ENCODE data around the gene NXPH3. TPM values are rescaled to one million over a fixed set of nuclear protein-coding genes. Genes with fewer than 3 reads are reported as not detected.

NXPH3 gene
- total RNA-seq, 1 donor from 2014 or later: not detected

DNA sequence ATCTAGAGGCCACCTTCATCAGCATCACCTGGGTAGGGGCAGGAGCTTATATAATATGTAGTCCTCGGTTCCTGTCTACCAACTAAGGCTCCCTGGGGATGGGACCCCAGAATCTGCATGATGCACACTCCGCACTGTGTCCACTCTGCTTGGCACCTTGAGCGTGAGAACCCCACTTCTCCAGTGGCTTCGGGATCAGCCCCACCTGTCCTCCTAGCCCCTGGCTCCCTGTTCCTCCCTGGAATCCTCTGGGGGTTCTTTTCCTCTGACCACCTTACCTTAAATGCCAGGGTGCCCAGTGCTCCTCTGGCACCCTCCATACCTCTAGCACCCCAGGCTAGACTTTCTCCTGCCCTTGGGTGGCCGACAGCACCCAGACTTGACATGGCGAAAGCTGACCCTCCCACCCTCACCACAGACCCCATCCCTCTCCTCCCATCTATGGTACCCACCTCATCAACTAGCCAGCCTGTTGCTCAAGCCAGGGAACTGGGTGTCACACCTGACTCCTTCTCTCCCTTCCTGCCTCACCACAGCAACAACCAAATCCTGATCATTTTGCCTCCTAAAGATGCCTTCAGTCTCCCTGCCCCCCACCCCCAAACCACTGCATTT is 2.8 kb upstream of the NXPH3 start:
- DNase-seq (ENCODE audit: low read depth): no peak
- H3K27me3 ChIP-seq (ENCODE audit: control insufficient read depth, insufficient read depth, low read length): no peaks in the 10 kb centered on the region
- TF ChIP-seq, protein P1, sequence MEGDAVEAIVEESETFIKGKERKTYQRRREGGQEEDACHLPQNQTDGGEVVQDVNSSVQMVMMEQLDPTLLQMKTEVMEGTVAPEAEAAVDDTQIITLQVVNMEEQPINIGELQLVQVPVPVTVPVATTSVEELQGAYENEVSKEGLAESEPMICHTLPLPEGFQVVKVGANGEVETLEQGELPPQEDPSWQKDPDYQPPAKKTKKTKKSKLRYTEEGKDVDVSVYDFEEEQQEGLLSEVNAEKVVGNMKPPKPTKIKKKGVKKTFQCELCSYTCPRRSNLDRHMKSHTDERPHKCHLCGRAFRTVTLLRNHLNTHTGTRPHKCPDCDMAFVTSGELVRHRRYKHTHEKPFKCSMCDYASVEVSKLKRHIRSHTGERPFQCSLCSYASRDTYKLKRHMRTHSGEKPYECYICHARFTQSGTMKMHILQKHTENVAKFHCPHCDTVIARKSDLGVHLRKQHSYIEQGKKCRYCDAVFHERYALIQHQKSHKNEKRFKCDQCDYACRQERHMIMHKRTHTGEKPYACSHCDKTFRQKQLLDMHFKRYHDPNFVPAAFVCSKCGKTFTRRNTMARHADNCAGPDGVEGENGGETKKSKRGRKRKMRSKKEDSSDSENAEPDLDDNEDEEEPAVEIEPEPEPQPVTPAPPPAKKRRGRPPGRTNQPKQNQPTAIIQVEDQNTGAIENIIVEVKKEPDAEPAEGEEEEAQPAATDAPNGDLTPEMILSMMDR (IDR thresholded peaks at IDR 0.05; ENCODE audit: insufficient read depth, low read length, severe bottlenecking): no peak
- no peak overlapping the region for H3K4me3 ChIP-seq (ENCODE audit: low read depth, low read length)
- H3K36me3 ChIP-seq (ENCODE audit: control insufficient read depth, insufficient read depth, low read length): no peaks in the 10 kb centered on the region
- no peak for FAIRE-seq

DNA sequence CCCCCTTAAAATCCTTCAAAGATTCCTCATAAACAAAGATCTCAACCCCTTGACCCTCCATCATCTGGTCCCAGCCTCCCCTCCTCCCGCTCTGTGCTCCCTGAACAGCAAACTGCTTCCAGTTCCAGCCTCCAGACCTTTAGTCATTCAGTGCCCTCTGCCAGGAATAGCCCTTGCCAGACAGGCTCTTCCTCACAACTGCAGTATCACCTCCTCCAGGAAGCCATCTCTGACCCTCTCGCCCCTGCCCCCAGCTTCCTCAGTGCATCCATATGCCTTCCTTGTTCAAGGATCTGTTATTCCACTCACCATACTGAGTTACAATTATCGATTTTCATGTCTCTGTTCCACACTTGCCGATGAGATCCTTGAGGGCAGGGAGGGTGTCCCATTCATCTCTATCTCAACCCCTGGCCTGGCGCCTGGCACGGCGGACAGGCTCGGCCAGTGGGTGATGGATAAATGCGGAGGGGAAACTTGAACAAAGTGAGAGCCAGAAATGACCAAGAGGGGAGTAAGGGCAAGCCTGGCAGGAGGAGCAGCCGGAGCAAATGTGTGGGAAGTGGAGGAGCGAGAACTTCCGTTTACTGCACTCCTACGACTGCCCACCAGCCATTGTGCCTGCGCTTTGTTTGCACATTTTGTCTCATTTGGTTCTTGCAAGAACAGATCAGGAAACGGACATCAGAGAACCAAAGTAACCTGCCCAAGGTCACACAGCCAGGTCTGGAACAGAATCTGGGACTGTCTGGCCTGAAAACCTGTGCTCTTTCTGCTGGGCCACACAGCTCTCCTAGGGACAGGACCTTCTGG is 2.0 kb upstream of the NXPH3 start:
- FAIRE-seq (no peak), DNase-seq (ENCODE audit: low read depth) (no peak)
- no peaks in the 10 kb centered on the region for H3K27me3 ChIP-seq (ENCODE audit: control insufficient read depth, insufficient read depth, low read length)
- H3K36me3 ChIP-seq (ENCODE audit: control insufficient read depth, insufficient read depth, low read length): no peaks in the 10 kb centered on the region
- TF ChIP-seq, protein P1 (IDR thresholded peaks at IDR 0.05; ENCODE audit: insufficient read depth, low read length, severe bottlenecking): no peak
- no peak overlapping the region for H3K4me3 ChIP-seq (ENCODE audit: low read depth, low read length)

DNA sequence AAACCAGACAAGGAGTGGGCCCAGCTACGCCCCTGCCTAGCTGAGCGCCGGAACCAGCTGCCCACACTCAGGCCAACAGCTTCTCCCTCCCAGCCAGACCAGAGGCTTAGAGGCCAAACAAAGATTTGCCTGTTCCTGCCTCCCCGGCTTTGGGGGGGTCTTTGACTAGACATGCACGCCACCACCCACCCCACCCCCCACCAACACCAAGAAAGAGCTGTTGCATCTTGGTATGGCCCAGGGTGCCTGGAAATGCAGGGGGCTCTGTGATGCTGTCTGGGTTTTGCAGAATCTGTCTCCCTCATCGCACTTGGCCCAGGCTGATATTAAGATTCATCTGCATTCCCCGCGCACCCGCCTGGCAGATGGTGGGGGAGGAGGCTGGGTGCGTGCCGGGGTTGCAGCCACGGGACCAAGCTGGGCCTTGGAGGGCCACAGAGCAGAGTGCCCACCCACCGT is 1.3 kb upstream of the NXPH3 start:
- DNase-seq (ENCODE audit: low read depth) (no peak), FAIRE-seq (no peak)
- TF ChIP-seq, protein P1 (IDR thresholded peaks at IDR 0.05; ENCODE audit: insufficient read depth, low read length, severe bottlenecking): no peak
- Histone ChIP-seq H3K27me3 (ENCODE audit: control insufficient read depth, insufficient read depth, low read length) (no peaks in the 10 kb centered on the region), H3K4me3 (ENCODE audit: low read depth, low read length) (no peak overlapping the region), H3K36me3 (ENCODE audit: control insufficient read depth, insufficient read depth, low read length) (no peaks in the 10 kb centered on the region)

DNA sequence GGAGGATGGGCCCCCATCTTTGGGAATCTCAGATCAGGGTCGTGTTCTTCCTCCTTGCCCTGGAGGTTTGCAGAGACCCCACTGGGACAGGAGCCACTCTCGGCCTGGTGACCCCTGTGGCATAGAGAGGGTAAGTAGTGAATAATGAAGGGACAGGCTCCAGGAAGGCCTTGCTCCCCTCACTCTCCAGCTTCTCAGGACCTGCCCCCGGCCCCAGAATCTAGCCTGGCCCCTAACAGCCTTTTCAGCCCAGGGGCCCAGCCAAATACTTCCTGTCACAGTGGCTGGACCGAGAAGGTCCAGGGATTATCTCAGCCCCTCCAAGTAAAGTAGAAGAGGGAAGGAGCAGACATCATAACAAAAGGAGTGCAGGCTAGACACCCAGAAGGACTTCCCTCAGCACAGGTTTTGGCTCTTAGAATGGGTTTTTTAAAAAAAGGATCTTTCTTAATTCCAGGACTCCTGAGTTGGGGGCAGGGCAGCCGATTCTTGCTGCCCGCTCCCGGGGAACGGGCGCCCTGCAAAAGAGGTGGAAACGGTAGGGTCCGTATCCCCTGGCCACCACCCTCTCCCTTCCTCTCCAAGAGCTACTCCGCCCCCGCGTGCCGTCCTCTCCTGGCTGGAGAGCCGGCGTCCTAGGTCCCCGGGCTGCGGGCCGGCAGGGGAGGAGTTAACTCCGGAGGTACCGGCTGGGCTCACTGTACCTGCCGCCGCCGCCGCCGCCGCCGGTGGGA is 559 bp upstream of the NXPH3 start:
- TF ChIP-seq, protein P1 (IDR thresholded peaks at IDR 0.05; ENCODE audit: insufficient read depth, low read length, severe bottlenecking): no peak
- no peak for DNase-seq (ENCODE audit: low read depth)
- H3K4me3 ChIP-seq (ENCODE audit: low read depth, low read length): peak overlapping the region; percentile 17
- no peak for FAIRE-seq
- H3K36me3 ChIP-seq (ENCODE audit: control insufficient read depth, insufficient read depth, low read length): no peaks in the 10 kb centered on the region
- H3K27me3 ChIP-seq (ENCODE audit: control insufficient read depth, insufficient read depth, low read length): no peaks in the 10 kb centered on the region

DNA sequence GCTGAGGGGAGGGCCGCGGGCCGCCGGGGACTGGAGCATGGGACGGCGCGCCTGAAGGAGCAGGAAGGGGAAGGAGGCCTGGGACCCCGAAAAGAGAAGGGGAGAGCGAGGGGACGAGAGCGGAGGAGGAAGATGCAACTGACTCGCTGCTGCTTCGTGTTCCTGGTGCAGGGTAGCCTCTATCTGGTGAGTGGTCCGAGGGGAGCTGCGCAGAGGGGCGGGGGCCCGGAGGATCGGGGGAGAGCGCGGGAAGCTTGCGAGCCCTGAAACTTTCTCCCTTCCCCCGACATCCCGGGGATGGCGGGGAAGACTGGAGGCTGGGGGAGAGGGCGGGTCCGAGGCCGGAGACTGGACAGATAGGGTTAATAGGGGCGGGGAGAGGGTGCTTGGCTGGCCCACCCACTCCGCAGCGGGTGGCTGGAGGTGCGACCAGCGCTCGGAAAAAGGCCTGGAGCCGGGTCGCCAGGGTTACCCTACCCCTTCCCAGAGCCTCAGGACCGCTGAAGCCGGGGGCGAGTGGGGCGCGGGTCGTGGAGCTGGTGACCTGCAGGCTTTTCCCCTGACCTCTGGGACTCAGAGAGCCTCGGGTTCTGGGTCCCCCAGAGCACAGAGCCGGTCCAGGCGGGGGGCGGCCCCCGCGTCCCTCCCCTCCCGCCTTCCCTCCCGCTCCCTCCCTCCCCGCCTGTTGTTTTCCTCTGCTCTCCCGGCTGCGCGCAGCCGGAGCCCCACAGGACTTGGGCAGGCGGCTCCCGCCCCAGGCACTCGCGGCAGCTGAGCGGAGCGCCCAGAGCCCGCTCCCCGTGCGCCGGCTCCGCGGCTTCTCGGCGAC is 631 bp downstream of the NXPH3 start:
- H3K27me3 ChIP-seq (ENCODE audit: control insufficient read depth, insufficient read depth, low read length): no peaks in the 10 kb centered on the region
- H3K4me3 ChIP-seq (ENCODE audit: low read depth, low read length): peak overlapping the region; percentile 42
- FAIRE-seq (no peak), DNase-seq (ENCODE audit: low read depth) (no peak)
- TF ChIP-seq, protein P1 (IDR thresholded peaks at IDR 0.05; ENCODE audit: insufficient read depth, low read length, severe bottlenecking): no peak
- no peaks in the 10 kb centered on the region for H3K36me3 ChIP-seq (ENCODE audit: control insufficient read depth, insufficient read depth, low read length)
